NOMO-1 (cell line): Measurements from ENCODE around the gene CCL25.
A peak's percentile ranks its signal among the peaks of the same experiment; 100 is the strongest.

ENCODE experiments used
- DNase-seq, 2 experiments: peaks; one replicate each; lab custom pipeline; 2025; ENCODE audit not compliant: unreplicated experiment in 2 of 2; lab: John Stamatoyannopoulos, UW

The CCL25 gene

DNA sequence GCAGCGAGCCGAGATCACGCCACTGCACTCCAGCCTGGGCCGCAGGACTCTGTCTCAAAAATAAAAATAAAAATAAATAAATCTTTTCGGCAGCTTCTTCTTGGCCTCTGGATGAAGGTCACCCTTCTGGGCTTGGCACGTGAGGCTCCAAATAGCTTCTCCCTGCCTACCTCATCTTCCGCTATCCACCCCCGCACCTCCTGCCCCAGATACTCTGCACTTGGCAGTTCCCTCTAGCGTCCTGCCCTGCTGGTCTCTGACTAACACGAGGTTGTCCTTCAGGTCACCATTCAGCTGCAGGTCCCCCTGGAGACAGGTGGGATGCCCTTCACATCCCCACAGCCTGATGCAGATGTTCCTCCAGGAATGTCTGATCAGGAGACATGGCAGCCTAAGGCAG is 8.5 kb upstream of the CCL25 start:
- DNase-seq, result no peak

DNA sequence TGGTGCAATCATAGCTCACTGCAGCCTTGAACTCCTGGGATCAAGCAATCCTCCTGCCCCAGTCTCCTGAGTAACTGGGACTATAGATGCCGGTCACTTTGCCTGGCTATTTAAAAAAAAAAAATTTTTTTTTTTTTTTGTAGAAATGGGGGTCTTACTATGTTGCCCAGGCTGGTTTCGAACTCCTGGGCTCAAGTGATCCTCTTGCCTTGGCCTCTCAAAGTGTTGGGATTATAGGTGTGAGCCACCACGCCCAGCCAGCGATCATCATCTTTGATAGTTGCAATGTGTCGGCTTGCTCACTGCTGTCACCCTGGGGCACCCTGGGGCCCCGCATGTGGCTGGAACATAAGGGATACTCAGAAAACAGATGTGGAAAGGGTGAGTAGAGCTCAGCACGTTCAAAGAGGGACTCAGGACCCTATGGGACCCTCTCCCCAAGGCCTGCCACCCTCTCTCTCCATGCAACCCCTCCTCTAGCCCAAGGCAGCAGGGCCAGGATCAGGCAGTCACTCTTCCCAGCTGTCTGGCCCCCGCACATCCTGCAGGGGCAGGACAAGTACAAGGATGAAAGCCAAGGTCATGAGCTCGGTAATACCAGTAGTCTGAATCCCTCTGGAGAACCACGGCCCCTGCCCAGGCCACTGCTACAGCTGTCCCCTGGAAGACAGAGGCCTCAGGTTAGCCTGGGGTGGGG is 6.5 kb upstream of the CCL25 start:
- DNase-seq, result no peak

DNA sequence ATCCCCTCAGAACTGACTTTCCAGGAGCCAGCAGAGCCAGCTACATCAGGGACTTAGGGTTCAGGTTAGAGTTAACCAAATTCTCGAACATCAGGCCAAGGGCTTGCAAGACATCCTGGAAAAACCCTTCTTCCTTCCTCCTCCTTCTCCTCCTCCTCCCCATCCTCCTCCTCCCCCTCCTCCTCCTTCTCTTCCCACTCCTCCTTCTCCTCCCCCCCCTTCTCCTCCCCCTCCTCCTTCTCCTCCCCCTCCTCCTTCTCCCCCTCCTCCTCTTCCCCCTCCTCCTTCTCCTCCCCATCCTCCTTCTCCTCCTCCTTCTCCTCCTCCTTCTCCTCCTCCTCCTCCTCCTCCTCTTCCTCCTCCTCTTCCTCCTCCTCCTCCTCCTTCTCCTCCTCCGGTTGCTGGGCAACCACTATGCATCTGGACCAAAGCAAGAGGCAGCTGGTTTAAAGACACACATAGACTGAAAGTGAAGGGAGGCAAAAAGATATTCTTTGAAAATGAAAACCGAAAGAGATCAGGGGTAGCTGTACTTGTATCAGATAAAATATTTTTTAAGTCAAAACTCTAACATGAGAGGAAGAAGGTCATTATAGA is 5.9 kb upstream of the CCL25 start:
- no peak for DNase-seq

DNA sequence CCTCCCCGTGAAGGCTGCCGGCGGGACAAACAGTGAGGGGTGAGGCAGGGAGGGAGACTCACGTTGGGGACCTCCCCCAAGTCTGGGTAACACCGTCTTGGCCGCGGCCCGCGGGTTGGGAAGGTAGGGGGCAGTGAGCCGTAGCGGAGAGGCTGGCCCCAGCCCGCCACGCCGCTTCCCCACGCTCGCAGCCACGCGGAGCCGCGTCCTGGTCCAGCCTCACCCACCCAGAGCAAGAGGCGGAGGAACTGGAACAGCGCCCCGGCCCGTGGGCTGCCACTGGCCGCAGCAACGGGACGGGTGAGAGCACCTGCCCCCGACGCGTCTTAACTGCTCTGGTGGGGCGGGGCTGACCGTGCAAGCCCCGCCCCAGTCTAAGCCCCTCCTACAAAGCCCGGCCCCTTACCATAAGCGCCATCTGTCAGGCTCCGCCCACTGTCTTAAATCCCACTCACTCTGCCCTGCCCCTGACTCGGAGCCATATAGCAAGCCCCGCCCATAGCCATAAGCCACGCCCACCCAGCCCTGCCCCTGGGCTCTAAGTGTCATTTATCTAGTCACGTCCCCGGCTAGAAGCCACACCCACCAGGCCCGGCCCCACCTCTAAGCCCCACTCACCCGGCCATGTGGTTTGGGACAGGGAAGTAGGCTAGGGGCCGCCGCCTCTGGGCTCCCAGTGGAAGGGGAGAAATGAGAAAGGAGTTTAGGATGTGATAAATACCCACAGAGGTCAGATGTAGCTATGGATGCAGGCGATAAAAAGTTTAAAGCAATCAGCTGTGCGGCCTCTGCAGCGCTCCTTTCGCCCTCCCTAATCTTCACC is 2.1 kb upstream of the CCL25 start:
- DNase-seq, result peak; percentile 96 to 97

DNA sequence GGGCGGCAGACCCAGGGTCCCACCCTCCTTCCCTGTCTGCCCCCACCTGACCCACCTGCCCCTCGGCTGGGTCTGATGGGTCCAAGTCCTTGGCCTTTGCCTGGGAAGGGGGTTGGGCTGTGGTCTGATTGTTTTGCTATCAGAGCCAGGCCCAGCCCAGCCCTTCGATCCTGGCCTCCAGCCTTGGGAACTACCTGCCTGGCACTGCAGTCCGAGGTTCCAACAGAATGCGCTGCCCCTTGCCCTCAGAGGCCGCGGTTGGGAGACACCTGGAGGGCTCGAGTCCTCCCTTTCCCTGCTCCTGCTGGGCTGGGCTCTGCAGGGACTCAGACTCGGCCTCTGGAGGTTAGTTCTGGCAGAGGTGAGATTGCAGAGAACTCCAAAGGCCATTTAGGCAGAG is 1.6 kb downstream of the CCL25 start:
- DNase-seq, result no peak

DNA sequence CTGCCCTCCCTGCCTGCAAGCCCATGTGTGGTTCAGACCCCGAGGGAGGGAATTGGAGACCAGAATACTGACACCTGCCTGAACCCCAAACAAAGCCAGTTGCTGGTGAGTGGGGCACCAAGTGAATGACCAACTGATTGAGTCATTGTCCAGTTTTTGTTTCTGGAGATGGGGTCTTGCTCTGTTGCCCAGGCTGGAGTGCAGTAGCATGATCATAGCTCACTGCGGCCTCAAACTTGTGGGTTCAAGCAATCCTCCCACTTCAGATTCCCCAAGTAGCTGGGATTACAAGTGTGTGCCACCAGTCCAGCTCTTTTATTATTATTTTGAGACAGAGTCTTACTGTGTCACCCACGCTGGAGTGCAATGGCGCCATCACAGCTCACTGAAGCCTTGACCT is 4.0 kb downstream of the CCL25 start:
- no peak for DNase-seq

DNA sequence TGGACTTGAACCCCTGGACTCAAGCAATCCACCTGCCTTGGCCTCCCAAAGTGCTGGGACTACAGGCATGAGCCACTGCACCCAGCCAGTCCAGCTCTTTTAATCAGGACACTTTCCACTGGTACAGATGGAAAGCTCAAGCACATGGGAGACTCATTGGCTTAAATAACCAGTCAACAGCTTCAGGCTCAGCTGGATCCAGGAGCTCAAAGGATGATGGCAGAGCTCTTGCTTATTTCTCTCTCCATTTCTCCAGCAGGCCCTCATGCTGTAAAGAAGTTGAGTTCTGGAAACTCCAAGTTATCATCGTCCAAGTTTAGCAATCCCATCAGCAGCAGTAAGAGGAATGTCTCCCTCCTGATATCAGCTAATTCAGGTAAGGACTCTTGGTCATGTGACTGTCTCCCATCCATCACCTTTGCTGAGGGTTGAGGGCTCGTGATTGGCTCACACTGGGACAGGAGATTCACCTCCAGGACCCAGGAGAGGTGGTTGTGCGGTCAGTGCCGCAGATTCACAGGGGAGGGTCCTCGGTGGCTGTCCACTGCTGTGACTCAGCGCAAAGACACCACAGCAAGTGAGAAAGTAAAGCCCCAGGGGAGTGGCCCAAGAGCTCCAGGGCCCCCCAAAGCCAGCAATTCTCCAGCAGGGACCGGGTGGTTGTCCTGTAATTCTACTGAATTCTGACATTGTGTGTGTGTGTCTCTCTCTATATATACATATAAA is 5.1 kb downstream of the CCL25 start:
- DNase-seq, result no peak

DNA sequence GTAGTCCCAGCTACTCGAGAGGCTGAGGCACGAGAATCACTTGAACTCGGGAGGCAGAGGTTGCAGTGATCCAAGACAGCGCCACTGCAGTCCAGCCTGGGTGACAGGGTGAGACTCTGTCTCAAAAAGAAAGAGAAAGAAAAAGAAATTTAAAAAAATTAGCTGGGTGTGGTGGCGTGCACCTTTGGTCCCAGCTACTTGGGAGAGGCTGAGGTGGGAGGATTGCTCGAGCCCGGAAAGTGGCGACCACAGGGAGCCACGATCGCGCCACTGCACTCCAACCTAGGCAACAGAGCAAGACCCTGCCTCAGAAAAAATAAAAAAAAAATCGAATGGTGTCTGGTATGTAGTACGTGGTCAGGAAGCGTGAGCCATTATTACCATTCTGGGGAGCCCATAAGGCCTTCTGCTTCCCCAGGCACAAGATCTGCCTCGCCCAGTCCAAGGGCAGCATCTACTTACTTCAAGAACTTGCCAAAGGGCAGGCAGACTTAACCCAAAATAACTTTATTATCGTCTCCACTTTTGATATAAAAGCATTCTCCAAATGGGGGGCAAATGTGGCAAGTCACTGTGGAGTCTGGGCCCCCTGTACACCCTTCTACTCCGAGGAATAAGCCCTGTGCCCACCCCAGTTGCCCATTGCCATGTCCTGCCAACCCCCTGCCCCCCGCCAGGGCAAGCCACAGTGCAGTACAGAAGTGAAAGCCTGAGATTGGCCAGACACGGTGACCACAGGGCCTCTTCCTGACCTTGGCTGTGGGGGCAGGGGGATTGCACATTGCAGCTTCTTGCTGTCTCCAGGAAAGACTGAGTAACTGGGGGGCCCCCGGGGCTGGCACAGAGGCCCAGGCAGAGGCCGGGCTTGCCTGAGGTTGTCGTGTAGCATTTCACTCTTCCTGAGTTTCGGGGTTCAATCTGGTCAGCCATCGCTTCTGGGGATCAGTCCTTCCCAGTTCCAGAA is 12.6 kb downstream of the CCL25 start:
- peak in 1 of 2 experiments; percentile 22 for DNase-seq

DNA sequence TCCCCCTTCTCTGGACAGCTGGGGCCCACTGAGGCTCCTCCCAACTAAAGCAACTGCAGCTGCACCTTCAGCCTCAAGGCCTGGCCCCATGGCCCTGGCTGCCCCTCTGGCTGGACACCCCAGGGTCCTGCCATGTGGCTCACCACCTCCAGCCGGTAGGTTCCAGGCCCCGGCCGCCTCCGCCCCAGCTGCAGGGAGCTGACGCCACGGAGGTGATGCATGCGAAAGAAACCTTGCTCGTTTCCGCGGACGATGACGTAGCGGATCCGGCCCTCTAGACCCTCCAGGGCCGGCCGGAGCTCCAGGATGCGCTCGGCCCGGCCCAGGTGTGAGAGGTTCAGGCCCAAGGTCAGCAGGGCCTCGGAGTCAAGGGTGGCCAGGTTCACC is 13.3 kb downstream of the CCL25 start:
- no peak for DNase-seq

DNA sequence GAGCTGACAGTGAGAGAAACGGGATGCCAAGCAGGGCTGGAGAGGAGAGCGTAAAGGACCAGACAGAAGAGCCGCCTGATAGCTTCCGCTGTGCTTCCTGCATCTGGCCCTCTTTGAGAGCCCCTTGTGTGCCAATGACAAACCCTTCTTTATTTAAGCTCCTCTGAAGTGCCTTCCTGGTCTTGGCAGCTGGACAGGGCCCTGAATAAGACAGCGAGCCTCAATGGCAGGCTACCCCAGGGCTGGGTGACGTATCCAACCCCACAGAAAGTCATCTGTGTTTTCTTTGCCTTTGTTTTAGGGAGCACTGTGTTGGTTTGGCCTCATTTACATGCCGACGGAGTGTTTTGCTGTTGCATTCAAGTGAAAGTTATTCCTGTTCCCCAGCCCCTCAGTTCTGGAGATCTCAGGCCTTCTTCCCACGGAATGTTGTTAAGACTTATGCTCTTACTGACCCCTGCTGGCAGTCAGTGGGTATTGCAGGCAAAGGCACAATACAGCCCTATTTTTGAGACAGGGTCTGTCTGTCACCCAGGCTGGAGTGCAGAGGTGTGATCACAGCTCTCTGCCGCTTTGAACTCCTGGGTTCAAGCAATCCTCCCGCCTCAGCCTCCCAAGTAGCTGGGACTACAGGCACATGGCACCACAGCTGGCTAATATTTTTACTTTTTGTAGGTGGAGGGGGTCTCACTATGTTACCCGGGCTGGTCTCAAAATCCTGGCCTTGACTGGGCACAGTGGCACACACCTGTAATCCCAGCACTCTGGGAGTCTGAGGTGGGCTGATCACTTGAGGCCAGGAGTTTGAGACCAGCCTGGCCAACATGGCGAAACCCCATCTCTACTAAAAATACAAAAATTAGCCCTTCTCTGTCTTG is 16.8 kb downstream of the CCL25 start:
- no peak for DNase-seq

DNA sequence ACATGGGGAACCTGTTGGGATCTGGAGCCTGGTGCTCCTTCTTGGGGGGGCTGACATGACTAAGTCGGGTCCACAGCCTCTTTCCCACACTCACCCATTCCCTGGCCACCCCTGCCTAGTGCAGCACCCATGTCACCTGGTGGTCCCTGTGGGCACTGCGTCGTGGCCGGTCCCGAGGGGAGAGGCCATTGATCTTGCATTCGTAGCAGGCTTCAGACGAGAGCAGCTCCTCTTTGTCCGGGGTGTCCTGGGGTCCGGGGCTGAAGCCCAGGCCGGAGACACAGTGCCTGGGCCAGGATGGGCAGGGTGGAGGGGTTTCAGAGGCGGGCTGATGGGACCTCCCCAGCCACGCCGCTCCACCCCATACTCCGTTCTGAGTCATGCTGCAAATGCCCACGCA is 19.4 kb downstream of the CCL25 start:
- DNase-seq, result no peak

DNA sequence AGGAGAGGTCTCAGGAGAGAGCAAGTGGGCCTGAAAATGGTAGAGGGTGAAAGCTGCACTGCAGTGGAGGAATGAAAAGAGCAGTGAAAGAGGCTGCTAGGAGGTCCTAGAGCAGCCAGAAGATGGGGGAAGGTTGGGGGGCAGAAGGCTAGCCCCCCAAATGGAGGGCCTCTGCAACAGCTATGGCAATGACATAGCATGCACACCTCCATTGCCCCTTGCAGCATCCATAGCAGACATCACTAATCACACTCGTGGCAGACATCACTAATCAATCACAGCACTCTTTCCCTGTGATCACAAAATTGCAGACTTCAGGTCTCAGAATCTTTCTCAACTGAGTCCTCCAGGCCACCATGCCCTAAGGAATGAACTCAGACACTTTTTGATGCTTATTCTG is 21.9 kb downstream of the CCL25 start:
- DNase-seq, result no peak

DNA sequence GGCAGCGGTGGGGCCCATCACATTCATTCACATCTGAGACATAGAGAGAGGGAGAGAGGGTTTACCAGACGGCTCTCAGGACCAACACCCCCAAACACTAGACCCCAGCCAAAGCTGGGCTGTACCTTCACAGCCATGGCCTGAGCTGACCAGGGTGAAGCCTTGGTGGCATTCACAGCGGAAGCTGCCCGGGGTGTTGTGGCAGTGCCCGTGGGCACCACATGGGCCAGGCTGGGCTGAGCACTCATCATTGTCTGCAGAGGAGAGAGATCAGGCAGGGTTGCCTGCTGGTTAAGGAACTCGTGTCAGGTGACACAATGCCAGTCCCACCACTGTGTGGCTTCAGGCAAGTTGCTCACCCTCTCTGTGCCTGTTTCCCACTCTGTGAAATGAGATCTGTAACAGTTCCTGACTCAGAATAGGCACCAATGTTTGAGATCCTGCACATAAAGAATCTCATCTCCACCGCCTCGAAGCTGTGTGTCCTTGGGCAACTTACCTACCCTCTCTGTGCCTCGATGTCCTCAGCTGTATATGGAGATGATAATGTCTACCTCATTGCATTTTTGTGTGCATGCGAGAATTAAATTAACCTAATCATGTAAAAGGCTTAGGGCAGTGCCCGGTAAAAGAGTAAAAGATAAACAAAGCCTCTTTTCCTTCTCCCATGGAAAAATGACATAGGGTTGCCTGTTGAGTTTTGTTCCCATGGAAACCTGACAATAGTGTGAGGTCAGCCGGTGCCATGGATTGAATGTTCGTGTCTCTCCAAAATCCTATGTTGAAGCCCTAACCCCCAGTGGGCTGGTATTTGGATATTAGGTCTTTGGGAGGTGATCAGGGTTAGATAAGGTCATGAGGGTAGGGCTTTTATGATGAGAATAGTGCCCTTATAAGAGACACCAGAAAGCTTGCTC is 22.9 kb downstream of the CCL25 start:
- DNase-seq, result no peak

DNA sequence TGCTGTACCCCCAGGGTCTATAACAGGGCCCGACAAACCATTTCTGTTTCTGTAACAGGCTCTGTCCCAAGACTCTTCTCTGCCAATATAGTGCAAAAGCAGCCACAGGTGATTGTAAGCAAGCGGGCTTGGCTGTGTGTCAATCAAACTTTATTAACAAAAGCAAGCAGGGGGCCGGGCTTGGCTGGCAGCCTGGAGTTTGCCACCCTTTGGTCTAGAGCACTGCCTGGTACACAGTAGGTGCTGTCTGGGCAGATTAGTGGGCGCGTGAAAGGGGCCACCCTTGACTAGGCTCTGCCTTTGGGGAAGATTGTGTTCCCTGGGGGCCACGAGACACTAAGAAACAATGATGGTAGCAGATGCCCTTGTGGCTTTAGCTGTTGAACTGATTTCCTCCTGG is 27.4 kb downstream of the CCL25 start:
- DNase-seq, result no peak

DNA sequence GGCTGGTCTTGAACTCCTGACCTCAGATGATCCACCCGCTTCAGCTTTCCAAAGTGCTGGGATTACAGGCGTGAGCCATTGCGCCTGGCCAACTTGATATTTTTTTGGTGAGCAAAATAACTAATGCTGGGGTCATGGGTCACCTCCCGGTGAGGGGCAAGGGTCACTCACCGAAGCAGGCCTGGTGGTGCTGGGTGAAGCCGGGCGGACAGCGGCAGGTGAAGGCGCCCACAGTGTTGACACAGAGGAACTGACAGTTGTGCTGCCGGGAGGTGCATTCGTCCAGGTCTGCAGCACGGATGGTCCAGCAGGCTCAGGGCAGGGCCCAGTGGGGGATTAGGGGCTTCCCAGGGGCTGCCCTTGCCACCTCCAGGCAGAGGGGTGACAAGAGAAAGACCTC is 28.3 kb downstream of the CCL25 start:
- no peak for DNase-seq

DNA sequence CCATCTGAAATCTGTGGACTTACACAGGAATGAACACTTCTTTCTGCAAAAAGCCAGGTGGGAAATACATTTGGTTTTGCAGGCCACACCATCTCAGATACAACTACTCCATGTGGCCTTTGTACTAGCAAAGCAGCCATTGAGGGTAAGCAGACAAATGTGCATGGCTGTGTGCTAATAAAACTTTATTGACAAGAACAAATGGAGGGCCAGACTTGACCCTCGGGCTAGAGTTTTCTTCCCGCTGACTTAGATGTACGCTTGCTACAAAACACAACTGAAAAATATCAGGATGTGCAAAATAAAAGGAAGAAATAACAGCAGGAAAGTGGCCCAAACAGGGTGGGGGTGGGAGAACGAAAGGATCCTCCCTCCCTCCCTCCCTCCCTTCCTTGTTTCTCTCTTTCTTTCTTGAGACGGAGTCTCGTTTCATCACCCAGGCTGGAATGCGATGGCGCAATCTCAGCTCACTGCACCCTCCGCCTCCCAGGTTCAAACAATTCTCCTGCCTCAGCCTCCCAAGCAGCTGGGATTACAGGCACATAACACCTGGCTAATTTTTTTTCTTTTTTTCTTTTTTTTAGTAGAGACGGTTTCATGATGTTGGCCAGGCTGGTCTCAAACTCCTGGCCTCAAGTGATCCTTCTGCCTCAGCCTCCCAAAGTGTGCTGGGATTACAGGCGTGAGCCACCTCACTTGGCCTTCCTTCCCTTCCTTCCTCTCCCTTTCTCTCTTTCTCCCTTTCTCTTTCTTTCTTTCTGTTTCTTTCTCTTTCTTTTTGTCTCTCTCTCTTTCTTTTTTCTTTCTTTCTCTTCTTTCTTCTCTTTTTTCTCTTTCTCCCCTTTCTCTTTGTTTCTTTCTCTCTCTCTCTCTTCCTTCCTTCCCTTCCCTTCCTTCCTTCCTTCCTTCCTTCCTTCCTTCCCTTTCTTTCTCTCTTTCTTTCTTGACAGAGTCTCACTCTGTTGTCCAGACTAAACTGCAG is 29.3 kb downstream of the CCL25 start:
- DNase-seq, result no peak

DNA sequence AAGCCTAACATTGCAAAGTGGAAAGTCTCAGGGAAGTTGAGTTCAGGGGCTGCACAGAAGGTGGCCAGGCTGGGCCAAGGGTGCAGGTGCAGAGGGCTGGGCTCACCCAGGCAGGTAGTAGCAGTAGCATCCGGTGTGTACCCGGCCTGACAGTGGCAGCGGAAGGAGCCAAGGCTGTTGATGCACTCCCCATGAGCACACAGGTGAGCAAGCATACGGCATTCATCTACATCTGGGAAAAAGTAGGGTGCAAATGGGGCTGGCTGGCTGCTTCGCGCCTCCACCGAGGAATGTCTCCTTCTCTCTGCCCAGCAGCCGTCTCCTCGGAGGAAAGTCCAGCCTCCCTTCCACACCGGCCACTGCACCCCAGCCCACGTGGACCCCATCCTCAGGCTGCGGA is 30.6 kb downstream of the CCL25 start:
- no peak for DNase-seq
